ENCODE results near the gene BRD7. TPM values are rescaled to one million over a fixed set of nuclear protein-coding genes. Genes with fewer than 3 reads are reported as not detected.

Gene BRD7
- total and polyA plus RNA-seq, 2 of the 13 experiments (the other 11 are each of a cell fraction or from before 2014, with no cell fraction given): 82.3 to 149 TPM

DNA sequence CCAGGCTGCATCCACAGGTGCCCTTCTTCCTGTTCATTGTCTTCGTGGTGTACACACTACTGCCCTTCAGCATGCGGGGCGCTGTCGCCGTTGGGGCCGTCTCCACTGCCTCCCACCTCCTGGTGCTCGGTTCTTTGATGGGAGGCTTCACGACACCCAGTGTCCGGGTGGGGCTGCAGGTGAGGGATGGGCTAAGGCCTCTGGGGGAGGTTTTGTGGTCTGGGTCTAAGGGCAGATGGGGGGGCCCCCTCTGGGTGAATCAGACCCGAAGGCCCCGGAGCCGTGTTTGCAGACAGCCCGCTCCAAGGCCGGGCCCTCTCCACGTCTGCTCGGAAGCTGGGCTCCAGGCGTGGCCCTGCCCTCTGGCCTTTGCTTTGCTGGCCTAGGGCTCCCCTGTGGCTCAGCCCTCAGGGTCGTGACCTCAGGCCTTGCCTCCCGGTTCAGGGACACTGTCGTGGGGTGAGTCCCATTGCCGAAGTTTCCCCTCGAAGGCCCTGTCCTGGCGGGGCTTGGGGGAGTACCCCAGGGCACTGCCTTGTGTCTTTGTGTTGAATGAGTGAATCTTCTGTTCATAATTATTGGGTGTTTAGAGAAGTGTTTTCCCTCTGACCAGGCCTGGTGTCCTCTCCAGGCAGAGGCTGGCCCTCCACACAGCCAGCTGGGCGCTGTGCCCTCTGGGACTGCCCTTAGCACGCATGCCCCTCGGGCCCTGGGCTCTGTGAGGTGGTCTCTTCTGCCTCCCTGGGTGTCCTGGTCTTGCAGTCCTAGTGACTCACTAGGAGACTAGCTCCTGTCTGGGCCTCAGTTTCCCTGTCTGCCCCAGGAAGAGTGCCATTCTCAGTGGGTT is 76.8 kb downstream of the BRD7 start (continued):
- TF ChIP-seq, protein P1, sequence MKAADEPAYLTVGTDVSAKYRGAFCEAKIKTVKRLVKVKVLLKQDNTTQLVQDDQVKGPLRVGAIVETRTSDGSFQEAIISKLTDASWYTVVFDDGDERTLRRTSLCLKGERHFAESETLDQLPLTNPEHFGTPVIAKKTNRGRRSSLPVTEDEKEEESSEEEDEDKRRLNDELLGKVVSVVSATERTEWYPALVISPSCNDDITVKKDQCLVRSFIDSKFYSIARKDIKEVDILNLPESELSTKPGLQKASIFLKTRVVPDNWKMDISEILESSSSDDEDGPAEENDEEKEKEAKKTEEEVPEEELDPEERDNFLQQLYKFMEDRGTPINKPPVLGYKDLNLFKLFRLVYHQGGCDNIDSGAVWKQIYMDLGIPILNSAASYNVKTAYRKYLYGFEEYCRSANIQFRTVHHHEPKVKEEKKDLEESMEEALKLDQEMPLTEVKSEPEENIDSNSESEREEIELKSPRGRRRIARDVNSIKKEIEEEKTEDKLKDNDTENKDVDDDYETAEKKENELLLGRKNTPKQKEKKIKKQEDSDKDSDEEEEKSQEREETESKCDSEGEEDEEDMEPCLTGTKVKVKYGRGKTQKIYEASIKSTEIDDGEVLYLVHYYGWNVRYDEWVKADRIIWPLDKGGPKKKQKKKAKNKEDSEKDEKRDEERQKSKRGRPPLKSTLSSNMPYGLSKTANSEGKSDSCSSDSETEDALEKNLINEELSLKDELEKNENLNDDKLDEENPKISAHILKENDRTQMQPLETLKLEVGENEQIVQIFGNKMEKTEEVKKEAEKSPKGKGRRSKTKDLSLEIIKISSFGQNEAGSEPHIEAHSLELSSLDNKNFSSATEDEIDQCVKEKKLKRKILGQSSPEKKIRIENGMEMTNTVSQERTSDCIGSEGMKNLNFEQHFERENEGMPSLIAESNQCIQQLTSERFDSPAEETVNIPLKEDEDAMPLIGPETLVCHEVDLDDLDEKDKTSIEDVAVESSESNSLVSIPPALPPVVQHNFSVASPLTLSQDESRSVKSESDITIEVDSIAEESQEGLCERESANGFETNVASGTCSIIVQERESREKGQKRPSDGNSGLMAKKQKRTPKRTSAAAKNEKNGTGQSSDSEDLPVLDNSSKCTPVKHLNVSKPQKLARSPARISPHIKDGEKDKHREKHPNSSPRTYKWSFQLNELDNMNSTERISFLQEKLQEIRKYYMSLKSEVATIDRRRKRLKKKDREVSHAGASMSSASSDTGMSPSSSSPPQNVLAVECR (CRISPR knock-in tag; IDR thresholded peaks at IDR 0.05; ENCODE audit: borderline replicate concordance): peak; percentile 41; the same call in 1 of the 2 replicates
- no peak; the same call in 1 of the 2 replicates for TF ChIP-seq ZNF468 (CRISPR knock-in tag; IDR thresholded peaks at IDR 0.05)
- peak; percentile 89 for TF ChIP-seq ZNF292 (CRISPR knock-in tag; IDR thresholded peaks at IDR 0.05; ENCODE audit: borderline replicate concordance, low read depth)
- peak; percentile 64; the same call in 1 of the 2 replicates for TF ChIP-seq MIER3 (CRISPR knock-in tag; IDR thresholded peaks at IDR 0.05; ENCODE audit: borderline replicate concordance)
- TF ChIP-seq ZNF883 (CRISPR knock-in tag; IDR thresholded peaks at IDR 0.05; ENCODE audit: not compliant biosample characterization): peak; percentile 66
- no peak for TF ChIP-seq TOE1 (CRISPR knock-in tag; IDR thresholded peaks at IDR 0.05)
- TF ChIP-seq NFIC (IDR thresholded peaks at IDR 0.05; ENCODE audit: low read length): no peak
- TF ChIP-seq FOXJ3 (CRISPR knock-in tag; IDR thresholded peaks at IDR 0.05; ENCODE audit: borderline replicate concordance): no peak
- TF ChIP-seq SAP130 (CRISPR knock-in tag; IDR thresholded peaks at IDR 0.05; ENCODE audit: low read depth): peak; percentile 75
- TF ChIP-seq MTF1 (CRISPR knock-in tag; IDR thresholded peaks at IDR 0.05): no peak
- peak; percentile 37; the same call in 1 of the 2 replicates for TF ChIP-seq PHF20 (CRISPR knock-in tag; IDR thresholded peaks at IDR 0.05)
- peak; percentile 86; the same call in 1 of the 2 replicates for TF ChIP-seq KDM5B (CRISPR knock-in tag; IDR thresholded peaks at IDR 0.05; ENCODE audit: borderline replicate concordance)
- peak; percentile 71 for TF ChIP-seq ZNF616 (CRISPR knock-in tag; IDR thresholded peaks at IDR 0.05; ENCODE audit: low read depth)
- TF ChIP-seq, protein P2, sequence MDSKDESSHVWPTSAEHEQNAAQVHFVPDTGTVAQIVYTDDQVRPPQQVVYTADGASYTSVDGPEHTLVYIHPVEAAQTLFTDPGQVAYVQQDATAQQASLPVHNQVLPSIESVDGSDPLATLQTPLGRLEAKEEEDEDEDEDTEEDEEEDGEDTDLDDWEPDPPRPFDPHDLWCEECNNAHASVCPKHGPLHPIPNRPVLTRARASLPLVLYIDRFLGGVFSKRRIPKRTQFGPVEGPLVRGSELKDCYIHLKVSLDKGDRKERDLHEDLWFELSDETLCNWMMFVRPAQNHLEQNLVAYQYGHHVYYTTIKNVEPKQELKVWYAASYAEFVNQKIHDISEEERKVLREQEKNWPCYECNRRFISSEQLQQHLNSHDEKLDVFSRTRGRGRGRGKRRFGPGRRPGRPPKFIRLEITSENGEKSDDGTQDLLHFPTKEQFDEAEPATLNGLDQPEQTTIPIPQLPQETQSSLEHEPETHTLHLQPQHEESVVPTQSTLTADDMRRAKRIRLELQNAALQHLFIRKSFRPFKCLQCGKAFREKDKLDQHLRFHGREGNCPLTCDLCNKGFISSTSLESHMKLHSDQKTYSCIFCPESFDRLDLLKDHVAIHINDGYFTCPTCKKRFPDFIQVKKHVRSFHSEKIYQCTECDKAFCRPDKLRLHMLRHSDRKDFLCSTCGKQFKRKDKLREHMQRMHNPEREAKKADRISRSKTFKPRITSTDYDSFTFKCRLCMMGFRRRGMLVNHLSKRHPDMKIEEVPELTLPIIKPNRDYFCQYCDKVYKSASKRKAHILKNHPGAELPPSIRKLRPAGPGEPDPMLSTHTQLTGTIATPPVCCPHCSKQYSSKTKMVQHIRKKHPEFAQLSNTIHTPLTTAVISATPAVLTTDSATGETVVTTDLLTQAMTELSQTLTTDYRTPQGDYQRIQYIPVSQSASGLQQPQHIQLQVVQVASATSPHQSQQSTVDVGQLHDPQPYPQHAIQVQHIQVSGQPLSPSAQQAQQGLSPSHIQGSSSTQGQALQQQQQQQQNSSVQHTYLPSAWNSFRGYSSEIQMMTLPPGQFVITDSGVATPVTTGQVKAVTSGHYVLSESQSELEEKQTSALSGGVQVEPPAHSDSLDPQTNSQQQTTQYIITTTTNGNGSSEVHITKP (CRISPR knock-in tag; IDR thresholded peaks at IDR 0.05; ENCODE audit: low read depth): 0 out of 2 replicates have a peak, but pooled peaks have one; percentile 31
- TF ChIP-seq TBX3 (IDR thresholded peaks at IDR 0.05; ENCODE audit: borderline replicate concordance): no peak
- no peak for TF ChIP-seq ZNF557 (CRISPR knock-in tag; IDR thresholded peaks at IDR 0.05)
- TF ChIP-seq RFX1 (IDR thresholded peaks at IDR 0.05): no peak
- TF ChIP-seq, protein P3, sequence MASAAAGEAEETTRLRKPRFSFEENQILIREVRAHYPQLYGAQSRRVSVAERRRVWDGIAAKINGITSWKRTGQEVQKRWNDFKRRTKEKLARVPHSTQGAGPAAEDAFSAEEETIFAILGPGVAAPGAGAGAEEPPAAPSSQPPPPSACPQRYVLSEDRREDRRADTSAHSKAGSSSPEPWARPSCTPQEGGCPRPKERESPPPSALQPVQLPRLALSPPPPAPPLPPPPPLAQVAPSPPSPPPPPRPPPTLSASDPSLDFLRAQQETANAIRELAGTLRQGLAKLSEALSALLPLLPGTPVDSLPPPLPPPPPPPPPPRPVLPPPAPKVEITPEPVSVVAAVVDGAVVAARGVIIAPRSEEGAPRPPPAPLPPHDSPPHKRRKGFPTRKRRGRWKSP (CRISPR knock-in tag; IDR thresholded peaks at IDR 0.05): no peak
- TF ChIP-seq ZNF552 (CRISPR knock-in tag; IDR thresholded peaks at IDR 0.05; ENCODE audit: borderline replicate concordance): no peak
- no peak for TF ChIP-seq KLF12 (CRISPR knock-in tag; IDR thresholded peaks at IDR 0.05; ENCODE audit: borderline replicate concordance)

Measured in HepG2 (cell line).